ENCODE measurements around the gene FILIP1L. TPM values are rescaled to one million over a fixed set of nuclear protein-coding genes. Genes with fewer than 3 reads are reported as not detected.

The FILIP1L gene
- total RNA-seq, 2 donors from 2014 or later, result 270 to 279 TPM

DNA sequence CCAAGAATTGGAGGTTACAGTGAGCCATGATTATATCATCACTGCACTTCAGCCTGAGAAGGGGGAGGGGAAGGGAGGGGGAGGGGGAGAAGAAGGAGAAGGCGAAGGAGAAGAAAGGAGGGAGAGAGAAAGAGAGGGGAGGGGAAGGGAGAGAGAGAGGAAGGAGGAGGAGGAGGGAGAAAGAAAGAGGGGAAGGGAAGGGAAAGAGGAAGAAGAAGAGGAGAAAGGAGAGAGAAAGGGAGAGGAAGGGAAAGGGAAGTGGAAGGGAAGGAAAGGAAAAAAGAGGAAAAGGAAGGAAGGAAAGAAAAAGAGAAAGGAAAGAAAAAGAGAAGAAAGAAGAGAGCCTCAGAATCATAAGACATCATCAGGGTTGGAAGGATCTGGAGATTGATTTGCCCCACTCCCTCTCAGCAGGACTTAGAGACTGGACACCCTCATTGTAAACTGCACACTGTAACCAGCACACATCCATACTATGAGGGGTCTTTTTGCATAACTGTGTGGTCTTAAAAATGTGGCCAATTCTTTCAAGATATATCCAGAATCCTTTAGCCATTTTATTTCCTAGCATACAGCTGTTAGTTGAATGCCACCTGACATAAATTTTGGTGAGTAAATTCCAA lies 165.7 kb downstream of the FILIP1L start:
- H3K27me3 ChIP-seq (replicated peaks; ENCODE audit: insufficient read depth), result no peaks in the 10 kb centered on the region
- ATAC-seq (ENCODE audit: insufficient number of reproducible peaks, low FRiP score, low read depth) (no peak), DNase-seq (ENCODE audit: low spot score) (no peak)
- H3K9me3 ChIP-seq, result no peaks in the 10 kb centered on the region
- no peak overlapping the region for H3K4me3 ChIP-seq
- TF ChIP-seq, protein P1, sequence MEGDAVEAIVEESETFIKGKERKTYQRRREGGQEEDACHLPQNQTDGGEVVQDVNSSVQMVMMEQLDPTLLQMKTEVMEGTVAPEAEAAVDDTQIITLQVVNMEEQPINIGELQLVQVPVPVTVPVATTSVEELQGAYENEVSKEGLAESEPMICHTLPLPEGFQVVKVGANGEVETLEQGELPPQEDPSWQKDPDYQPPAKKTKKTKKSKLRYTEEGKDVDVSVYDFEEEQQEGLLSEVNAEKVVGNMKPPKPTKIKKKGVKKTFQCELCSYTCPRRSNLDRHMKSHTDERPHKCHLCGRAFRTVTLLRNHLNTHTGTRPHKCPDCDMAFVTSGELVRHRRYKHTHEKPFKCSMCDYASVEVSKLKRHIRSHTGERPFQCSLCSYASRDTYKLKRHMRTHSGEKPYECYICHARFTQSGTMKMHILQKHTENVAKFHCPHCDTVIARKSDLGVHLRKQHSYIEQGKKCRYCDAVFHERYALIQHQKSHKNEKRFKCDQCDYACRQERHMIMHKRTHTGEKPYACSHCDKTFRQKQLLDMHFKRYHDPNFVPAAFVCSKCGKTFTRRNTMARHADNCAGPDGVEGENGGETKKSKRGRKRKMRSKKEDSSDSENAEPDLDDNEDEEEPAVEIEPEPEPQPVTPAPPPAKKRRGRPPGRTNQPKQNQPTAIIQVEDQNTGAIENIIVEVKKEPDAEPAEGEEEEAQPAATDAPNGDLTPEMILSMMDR (IDR thresholded peaks at IDR 0.05), result no peak
- H3K36me3 ChIP-seq, result no peaks in the 10 kb centered on the region
- H3K4me1 ChIP-seq (ENCODE audit: control insufficient read depth in 1 of 2, low read depth in 2 of 2), result peaks cover 32 to 67% of the 10 kb centered on the region in 2 donors
- H3K27ac ChIP-seq, result peak overlapping the region; percentile 52 to 56

DNA sequence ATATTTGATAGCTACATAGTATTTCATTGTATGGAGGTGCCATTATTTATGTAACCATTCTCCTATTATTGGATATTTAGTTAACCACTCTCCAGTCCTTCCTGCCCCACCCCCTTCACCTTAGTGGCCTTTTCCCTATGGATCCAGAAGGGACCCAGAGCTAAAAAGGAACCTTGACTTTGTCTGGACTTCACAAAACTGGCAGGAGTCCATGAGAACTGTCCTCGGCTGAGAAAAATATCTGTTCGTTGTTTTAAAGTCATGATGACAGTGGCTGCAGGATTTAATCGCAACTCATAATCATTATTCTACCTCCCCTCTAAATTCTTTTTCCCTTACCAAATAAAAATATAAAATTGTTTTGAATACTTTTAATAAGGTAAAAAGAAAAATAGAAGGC lies 166.9 kb downstream of the FILIP1L start:
- ATAC-seq (ENCODE audit: insufficient number of reproducible peaks, low FRiP score, low read depth), result no peak
- TF ChIP-seq, protein P1 (IDR thresholded peaks at IDR 0.05), result no peak
- Histone ChIP-seq H3K27ac (peak overlapping the region in 1 of 2 donors; percentile 25), H3K9me3 (no peaks in the 10 kb centered on the region), H3K4me1 (ENCODE audit: control insufficient read depth in 1 of 2, low read depth in 2 of 2) (peaks cover 33 to 75% of the 10 kb centered on the region in 2 donors), H3K4me3 (no peak overlapping the region), H3K27me3 (replicated peaks; ENCODE audit: insufficient read depth) (no peaks in the 10 kb centered on the region), H3K36me3 (no peaks in the 10 kb centered on the region)
- no peak for DNase-seq (ENCODE audit: low spot score)

DNA sequence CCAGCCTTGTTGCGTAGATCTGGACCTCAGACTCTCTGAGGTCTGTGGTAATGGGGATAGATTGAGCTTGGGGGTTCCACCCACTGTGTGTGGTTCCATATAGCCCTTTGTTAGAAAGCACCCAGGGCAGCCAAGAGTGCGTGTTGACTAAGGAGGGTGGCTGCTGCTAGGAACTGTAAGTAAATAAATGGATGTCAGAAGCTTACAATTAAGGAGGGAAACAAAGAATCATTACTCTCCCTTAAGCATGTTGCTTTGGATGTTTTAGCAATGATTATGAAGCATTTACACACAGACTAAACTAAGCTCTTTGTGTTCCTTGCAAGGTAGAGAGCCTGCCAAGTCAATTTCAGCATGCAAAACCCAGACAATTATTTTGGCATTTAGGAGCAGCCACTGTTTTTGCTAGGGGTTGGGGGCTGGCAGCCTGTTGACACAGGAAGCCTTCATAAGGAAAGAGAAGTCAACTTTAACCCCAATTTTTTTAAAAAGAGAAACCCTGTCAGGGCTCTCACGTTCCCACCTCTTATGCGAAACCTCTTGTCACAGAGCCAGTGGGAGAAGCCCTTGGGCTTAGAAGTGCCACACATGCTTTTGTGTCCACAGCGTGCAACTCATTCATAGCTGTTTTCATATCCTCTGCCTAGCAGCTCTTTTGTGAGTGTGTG lies 168.8 kb downstream of the FILIP1L start:
- H3K4me1 ChIP-seq (ENCODE audit: control insufficient read depth in 1 of 2, low read depth in 2 of 2), result peaks cover 39 to 78% of the 10 kb centered on the region in 2 donors
- ATAC-seq (ENCODE audit: insufficient number of reproducible peaks, low FRiP score, low read depth), result peak; percentile 22

DNA sequence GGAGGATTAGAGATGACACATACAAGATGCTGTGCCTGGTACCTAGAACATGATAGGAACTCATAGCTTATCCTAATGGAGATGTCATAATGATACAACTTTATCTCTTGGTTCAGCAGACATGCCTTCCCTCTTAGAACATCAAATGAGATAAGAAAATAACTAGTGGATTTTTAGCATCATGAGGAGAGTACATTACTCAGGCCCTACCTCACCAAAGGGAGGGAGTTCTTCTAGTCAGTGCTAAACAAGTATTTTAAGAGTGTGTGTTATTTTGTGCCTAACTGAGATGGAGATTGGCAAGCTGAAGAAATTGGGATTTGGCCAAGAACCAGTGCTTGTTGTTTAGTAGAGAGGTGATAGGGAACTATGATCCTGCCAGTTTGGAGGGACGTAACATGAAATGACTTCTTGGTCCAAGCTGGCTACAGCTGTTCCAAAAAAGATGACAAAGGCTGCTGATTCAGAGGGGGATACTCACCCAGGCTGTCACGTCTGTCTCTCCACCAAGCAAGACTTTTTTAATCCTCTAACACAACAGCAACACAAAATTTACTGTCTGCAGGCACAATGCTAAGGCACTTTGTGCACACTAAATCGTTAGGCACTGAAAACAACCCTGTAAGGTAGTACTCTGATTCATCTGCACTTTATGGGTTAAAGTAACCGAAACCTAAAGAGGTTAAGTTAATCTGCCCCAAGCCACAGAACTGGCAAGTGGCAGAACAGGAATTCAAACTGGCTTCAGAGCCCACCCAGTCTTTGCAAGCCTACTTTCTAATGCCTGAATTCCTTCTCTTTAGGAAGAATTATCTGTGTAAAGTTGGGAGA lies 170.2 kb downstream of the FILIP1L start:
- ATAC-seq (ENCODE audit: insufficient number of reproducible peaks, low FRiP score, low read depth), result peak; percentile 72
- H3K4me3 ChIP-seq, result no peak overlapping the region
- H3K4me1 ChIP-seq (ENCODE audit: control insufficient read depth in 1 of 2, low read depth in 2 of 2), result peaks cover 40 to 79% of the 10 kb centered on the region in 2 donors

More for the DNA sequence above, 168.8 kb downstream of the FILIP1L start:
- TF ChIP-seq, protein P1 (IDR thresholded peaks at IDR 0.05), result no peak
- Histone ChIP-seq H3K4me3 (no peak overlapping the region), H3K27ac (peak overlapping the region; percentile 90 to 91), H3K9me3 (no peaks in the 10 kb centered on the region), H3K36me3 (no peaks in the 10 kb centered on the region), H3K27me3 (replicated peaks; ENCODE audit: insufficient read depth) (no peaks in the 10 kb centered on the region)
- no peak for DNase-seq (ENCODE audit: low spot score)

More for the DNA sequence above, 170.2 kb downstream of the FILIP1L start:
- Histone ChIP-seq H3K36me3 (no peaks in the 10 kb centered on the region), H3K9me3 (no peaks in the 10 kb centered on the region), H3K27me3 (replicated peaks; ENCODE audit: insufficient read depth) (no peaks in the 10 kb centered on the region), H3K27ac (peak overlapping the region; percentile 90 to 91)
- TF ChIP-seq, protein P1 (IDR thresholded peaks at IDR 0.05), result no peak
- DNase-seq (ENCODE audit: low spot score), result peak; percentile 51
